Hematopoietic multipotent progenitor cell treated with erythropoietin and hydrocortisone succinate and interleukin-3 and kit ligand, for 17 days (in vitro differentiated cells): ENCODE measurements around the gene PTDSS2.

Experiments
- DNase-seq: peaks from one replicate; pipeline ENCODE4 v3.0.0-alpha.2; 2015; ENCODE audit warnings: low spot score

PTDSS2 gene

DNA sequence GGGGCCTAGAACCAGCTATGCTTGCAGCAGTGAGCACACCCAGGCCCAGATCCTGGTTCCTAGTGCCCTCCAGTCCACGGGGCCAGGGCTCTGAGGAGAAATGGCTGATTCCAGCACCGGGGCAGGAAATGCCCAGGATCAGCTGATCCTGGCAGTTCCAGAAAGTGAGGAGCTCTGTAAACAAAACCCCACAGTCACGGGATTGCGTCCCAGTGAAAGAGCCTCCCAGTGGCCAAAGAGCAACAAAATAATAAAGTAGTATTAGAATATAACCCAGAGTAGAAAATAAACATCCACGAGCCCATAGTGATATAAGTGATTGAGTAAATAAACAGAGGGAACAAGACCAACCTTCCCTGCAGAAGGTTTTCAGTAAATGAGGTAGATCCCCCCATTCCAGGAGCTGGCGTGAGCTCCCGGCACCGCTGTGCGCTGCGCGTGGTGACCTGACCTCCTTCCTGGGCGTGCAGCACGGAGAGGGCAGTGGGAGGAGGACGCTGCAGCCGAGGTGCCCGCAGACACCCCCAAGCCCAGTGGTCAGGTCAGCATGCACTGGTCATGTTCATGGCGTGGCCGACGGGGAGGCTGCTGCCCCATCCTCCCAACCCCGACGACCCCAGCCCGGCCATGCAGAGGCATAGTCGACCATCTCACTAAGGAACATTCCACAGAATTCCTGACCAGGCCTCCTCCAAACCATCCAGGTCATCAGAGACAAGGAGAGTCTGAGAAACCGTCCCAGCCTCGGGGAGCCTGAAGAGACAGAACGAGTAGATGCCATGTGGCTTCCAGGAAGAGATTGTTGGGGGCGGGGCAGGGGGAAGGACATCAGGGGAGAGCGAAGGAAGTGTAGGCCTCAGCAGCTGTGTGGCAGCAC, 19.8 kb downstream of the PTDSS2 start:
- DNase-seq, result no peak

DNA sequence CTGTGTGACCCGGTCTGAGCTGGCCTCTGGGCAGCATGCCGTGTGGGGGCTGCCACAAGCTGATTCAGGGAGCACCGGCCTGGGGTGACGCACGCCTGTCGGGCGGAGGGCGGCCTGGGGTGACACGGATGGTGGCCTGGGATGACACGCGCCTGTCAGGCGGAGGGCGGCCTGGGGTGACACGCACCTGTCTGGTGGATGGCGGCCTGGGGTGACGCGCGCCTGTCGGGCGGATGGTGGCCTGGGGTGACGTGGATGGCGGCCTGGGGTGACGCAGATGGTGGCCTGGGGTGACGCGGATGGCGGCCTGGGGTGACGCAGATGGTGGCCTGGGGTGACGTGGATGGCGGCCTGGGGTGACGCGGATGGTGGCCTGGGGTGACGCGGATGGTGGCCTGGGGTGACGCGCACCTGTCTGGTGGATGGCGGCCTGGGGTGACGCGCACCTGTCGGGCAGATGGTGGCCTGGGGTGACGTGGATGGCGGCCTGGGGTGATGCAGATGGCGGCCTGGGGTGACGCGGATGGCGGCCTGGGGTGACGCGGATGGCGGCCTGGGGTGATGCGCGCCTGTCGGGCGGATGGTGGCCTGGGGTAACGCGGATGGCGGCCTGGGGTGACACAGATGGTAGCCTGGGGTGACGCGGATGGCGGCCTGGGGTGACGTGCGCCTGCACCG, 21.5 kb downstream of the PTDSS2 start:
- no peak for DNase-seq

DNA sequence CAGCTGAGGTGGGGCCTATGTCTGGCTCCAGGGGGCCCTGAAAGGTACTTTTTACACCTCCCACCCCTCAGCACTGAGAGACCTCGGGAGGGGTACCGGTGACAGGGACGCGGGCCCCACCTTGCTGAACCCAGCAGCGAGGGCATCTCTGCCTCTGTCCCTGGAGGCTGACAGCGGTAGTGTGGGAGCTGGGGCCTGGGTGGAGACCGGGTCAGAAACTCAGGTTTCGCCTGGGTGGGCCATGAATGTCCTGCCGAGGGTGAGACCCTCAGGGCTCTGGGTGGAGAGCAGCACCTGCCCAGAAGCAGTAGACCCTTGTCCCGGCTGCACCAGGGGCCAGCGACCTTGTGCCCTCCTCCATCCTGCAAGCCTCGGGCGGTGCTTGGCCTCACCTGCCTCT, 22.2 kb downstream of the PTDSS2 start:
- DNase-seq, result no peak

DNA sequence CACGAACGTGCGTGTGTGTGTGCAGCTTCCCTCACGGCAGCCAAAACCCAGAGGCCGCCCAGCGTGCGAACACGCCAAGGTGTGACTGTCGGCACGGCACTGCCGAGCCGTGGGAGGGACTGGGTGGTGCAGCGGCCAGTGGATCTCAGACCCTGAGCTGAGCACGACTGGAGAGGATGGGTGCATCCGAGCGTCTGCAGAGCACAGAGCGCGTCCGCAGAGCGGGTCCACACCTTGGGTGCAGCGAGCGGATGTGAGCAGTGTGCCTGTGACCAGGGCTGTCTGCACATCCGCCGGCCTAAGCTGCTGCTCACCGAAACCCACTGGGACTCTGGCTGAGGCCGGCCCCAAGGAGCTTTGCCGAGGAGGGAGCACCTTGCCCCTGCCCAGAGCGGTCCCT, 22.7 kb downstream of the PTDSS2 start:
- no peak for DNase-seq

DNA sequence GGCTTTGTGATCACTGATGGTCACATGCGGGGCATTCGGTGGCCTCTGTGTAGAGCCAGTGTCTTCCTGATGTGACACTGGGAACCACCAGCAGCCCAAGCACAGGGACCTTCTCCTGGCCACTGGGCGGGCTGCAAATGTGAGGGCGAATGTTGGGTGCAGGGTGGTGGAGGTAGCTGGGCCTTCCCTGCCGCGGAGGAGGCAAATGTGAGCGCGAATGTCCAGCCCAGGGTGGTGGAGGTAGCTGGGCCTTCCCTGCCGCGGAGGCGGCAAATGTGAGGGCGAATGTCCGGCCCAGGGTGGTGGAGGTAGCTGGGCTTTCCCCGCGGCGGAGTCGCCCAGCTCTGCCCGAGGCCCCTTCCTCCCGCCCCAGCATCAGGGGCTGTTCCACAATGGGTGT, 23.3 kb downstream of the PTDSS2 start:
- no peak for DNase-seq

DNA sequence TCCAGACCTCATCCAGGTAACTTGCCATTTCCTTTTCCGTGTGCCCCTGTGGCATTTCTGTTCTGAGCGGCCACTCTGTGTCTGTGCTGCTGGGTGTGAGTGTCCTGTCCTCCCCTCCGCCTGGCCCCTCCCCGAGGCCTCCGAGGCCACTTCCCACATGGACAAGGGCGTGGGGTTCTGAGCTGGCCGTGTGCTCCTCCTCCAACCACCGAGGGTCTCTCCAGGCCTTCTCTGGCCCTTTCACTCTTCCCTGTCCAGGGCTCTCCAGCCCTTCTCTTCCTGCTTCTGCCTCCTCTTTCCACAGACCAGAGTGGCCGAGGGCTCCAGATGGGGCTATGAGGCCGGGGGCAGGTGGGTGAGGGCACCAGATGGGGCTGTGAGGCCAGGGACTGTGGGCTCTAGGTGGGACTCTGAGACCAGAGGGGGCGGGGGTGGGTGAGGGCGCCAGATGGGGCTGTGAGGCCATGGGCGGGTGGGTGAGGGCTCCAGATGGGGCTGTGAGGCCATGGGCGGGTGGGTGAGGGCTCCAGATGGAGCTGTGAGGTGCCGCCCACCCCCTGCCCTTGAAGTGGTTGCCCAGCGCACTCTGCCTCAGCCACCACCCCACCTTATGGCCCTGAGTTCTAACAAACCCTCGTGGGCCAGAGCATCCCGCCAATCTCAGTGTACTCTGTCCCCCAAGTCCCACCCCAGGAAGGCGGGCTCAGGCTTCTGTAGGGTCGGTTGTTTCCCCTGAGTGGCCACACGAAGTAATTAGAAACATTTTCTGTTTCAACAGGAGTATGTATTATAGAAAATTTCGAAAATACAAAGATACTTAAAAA, 24.1 kb downstream of the PTDSS2 start:
- no peak for DNase-seq

DNA sequence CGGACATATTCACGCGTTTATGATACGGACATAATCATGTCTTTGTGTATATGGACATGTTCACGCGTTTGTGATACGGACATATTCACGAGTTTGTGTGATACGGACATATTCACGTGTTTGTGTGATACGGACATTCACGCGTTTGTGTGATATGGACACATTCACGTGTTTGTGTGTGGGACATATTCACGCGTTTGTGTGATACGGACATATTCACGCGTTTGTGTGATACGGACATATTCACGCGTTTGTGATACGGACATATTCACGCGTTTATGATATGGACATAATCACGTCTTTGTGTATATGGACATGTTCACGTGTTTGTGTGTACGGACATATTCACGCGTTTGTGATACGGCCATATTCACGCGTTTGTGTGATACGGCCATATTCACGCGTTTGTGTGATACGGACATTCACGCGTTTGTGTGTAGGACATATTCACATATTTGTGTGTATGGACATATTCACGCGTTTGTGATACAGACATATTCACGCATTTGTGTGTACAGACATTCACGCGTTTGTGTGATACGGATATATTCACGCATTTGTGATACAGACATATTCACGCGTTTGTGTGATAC, 24.9 kb downstream of the PTDSS2 start:
- DNase-seq, result no peak

DNA sequence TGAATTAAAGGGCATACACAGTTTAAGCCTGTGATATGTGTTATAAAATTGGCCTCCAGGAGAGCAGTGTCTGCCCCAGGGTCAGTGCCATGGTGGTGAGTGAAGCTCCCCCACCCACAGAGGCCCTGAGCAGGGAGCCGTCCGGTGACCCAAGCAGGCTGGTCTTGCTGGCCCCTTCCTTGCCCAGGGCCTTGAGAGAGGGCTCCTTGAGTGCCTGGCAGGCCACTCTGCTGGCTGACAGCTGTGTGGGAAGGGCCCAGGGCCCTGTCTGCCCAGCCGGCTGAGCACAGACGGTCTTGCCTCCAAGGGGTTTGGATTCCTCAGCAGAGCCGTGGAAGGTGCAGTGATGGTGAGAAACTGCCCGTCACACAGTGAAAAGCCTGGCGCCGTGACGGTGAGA, 25.9 kb downstream of the PTDSS2 start:
- no peak for DNase-seq

DNA sequence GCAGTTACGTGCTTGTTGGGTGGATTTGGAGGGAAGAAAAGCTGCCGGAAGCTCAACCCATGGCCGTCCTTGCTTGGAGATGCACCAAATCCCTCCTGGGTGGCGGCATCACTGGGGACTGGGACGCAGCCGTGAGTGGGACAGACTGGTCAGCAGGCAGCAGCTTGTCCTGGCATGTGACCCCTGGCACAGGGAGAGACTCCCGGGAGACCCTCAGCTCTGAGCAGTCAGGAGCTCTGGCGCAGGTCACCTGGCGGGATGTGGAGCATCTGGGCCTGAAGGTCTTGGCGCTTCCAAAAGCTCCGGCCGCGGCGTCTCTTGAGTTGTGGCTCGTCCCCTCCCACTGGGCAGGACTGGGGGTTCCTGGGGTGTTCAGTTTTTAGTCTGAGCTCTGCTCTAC, 26.3 kb downstream of the PTDSS2 start:
- no peak for DNase-seq

DNA sequence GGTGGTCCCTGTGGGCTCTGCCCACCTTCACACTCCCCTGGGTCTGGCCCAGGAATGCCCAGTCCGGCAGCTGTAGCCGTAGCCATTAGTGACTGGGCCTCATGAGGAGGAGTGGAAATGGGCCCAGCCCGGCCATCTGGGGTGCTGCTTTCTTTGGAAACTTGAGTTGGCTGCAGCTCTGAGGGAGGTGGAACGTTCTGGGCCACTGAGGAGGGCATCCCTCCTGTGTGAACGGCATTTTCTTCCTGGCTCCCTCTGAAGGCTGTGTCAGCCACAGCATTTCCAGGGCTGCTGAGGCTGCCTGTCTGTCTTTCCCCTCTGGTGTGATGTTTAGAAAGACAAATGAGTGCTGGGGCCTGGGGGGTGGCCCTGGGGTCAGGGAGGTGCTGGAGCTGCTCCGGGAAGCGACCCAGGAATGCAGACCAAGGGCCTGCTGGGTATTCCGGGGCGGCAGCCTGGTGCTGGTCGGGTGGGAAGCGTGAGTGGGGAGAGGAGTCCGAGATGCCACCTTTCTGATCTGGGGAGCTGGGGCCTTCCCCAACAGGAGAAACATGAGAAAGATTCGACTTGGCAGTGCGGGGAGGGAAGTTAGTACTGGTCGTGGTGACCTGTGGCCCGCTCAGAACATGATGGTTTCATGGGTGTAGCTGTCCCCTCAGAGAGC, 27.1 kb downstream of the PTDSS2 start:
- DNase-seq, result no peak

DNA sequence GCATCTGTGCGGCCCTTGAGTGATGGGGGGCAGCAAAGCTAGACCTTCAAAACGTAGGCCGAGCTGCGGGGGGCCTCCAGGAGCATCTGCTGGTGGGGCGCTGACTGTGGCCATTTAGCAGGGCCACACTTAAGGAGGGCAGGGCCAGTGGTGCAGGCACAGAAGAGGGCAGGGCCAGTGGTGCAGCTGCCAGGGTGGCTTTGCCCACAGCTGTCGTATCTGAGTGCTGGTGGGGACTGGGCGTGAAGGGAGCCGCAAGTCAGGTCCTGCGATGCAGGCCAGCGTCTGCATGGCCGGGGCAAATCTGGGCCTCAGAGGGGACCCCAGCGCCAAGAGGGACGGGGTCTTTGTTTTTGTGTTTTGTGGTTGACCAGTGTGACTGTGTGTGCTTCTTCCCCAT, 29.2 kb downstream of the PTDSS2 start:
- DNase-seq, result no peak

DNA sequence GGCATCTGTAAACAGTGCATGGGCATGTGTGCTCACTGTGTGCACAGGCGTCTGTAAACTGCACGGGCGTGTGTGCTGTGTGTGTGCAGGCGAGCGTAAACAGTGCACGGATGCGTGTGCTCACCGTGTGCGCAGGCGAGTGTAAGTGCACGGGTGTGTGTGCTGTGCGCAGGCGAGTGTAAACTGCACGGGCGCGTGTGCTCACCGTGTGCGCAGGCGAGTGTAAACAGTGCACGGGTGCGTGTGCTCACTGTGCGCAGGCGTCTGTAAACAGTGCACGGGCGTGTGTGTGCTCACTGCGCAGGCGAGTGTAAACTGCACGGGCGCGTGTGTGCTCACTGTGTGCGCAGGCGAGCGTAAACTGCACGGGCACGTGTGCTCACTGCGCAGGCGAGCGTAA, 34.5 kb downstream of the PTDSS2 start:
- DNase-seq, result no peak

DNA sequence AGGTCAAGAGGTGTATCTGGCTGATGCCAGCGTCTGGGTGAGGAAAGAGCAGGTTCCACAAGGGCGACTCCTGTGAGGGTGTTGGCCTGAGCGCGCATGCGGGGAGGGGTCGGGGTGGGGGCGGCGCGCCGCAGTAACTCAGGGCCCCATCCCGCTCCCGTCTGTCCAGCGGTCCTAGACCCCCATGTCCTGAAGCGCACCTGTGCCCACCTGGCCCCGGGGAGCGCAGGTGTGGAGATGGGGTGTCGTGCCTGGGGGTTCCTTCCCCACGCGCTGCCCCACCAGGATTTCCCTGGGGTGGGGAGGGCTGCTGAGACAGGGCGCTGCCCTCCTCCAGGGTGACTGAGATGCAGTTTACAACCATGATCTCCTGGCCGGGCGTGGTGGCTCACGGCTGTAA, 36.1 kb downstream of the PTDSS2 start:
- DNase-seq, result no peak

DNA sequence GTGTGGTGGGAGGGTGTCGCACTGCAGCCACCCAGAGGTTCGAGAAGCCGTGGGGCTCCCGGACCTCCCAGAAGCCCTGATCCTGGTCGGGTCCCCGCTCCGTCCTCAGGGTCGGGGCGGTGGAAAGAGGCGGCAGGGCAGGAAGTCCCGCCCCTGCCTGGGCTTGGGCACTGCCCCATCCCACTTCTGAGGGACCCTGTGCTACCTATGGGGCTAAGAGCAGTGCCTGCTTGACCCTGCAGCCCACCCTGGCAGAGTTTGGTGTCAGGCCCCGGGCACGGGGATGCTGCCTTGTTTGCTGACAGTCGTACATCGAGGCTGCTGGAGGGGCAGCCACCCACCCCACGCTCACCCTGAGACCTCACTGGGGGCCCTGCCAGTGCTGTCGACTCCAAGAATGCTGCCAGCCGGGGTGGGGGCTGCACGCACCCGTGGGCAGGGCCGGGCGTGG, 37.5 kb downstream of the PTDSS2 start:
- DNase-seq, result no peak

DNA sequence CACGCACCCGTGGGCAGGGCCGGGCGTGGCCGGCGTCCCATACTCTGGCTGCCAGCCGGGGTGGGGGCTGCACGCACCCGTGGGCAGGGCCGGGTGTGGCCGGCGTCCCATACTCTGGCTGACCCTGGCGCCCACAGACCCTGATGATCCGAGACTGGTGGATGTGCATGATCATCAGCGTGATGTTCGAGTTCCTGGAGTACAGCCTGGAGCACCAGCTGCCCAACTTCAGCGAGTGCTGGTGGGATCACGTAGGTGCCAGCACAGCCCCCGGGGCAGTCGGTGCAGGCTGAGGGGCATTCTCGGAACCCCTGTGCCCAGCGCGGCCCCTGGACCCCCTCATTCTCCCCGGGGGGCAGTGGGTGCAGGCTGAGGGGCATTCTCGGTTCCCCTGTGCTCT, 38.0 kb downstream of the PTDSS2 start:
- no peak for DNase-seq

DNA sequence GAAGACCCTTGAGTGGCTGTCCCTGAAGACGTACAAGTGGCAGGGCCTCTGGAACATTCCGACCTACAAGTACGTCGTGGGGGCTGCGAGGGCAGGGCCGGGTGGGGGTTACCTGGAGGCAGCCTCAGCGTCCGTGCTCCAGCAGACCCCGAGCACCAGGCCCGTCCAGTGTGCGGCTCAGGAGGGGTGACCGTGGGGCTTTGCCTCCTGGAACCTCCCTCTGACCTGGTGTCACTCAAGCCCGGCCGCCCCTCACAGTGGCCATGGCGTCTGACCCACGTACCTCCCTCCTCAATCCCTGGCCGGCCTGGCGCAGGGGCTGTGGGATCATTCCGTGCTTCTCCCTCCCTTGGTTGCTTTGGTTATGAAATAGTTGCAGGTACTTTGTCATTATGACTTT, 38.5 kb downstream of the PTDSS2 start:
- DNase-seq, result no peak

DNA sequence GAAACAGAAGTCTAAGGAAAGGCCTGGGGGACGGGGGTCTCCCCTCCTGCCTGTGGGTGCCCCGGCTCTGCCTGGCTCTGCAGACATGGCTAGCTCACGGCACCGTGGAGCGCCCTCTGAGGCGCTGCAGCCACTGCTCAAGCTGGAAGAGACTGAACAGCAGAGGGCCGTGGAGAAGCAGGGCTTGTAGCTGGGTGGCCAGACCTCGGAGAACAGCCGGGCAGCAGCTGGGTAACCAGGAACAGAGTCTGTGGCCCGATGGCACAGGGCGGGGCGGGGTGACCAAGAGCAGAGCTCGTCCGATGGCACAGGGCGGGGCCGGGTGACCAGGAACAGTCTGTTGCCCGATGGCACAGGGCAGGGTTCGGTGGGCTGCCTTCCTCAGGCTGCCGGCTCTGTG, 38.9 kb downstream of the PTDSS2 start:
- DNase-seq, result no peak

DNA sequence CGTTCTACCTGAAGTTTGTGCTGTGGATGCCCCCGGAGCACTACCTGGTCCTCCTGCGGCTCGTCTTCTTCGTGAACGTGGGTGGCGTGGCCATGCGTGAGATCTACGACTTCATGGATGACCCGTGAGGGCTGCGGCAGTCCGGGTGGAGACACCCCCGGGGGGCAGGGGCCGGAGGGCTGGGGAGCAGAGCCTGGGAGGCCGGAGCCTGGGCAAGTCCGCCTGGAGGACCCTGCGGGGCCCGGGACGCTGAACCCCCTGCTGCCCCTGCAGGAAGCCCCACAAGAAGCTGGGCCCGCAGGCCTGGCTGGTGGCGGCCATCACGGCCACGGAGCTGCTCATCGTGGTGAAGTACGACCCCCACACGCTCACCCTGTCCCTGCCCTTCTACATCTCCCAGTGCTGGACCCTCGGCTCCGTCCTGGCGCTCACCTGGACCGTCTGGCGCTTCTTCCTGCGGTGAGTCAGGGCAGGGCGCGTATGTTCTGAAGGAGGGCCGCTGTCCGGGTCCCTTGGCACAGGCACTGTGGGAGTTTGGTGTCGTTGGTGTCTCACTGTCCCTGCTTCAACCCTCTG, 39.6 kb downstream of the PTDSS2 start:
- no peak for DNase-seq

DNA sequence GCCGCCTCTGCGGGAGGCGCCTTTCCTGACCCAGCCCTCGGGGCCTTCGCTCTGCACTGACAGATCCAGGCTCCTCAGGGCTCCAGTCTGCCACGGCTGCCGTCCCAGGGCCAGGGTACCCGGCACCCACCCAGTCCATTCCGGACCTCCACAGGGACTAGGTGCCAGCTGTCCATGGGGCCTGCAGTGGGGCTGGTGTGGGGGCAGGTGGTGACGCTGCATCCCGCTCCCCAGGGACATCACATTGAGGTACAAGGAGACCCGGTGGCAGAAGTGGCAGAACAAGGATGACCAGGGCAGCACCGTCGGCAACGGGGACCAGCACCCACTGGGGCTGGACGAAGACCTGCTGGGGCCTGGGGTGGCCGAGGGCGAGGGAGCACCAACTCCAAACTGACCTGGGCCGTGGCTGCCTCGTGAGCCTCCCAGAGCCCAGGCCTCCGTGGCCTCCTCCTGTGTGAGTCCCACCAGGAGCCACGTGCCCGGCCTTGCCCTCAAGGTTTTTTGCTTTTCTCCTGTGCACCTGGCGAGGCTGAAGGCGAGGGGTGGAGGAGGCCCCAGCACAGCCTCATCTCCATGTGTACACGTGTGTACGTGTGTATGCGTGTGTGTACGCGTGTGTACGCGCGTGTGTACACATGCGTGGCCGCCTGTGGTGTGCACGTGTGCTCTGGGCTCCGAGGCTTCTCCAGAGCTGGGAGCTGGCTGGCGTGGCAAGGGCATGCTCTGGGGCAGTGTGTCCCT, 40.3 kb downstream of the PTDSS2 start:
- DNase-seq, result no peak

DNA sequence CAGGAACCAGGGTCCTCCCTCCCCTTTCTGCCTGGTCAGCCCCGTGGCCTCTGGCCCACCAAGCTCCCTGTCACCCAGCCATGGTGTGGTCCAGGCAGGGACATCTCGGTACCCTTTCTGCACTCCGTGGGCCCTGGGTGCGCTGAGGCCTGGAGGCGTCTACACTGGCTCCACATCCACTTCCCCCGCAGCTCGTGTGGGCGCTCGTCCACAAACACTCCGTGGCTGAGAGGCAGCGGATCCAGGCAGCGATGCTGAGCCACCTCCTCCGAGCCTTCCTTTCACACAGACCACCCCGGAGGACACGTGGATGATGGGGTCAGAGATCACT, 40.8 kb downstream of the PTDSS2 start:
- DNase-seq, result no peak

DNA sequence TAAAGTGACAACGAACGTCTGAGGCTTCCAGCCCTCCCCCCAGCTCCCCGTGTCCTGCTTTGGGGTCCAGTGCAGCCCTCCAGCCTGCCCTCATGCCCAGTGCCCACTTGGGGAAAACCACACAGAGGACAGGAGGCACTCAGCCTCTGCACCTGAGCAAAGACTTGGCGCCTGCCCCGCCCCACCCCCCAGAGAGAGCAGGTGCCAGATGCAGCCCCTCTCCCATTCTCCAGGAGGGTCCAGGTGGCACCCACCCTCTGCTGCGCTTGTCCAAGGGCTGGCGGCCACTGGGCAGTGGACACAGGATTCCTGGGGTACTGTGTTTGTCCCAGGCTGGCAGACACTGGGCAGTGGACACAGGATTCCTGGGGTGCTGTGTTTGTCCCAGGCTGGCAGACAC, 41.3 kb downstream of the PTDSS2 start:
- DNase-seq, result no peak
